Calu3 (cell line): Measurements from ENCODE around the gene TMEM174. TPM values are rescaled to one million over a fixed set of nuclear protein-coding genes. Genes with fewer than 3 reads are reported as not detected.

ENCODE experiments used
- BruUV-seq: library from RNA; stranded (reverse); fragments of 400-500 nt; replicated peaks from 2 replicates; lab custom pipeline; 2021; lab: Mats Ljungman, UMichigan
- CTCF ChIA-PET: fragments of 300-600 bp; sonication (Branson Sonifier 250); formaldehyde crosslinking; loops from one replicate; lab custom pipeline; 2022; ENCODE audit warnings: antibody characterized with exemption; lab: Charles Lee
- DNase-seq: peaks from one replicate; pipeline ENCODE4 v3.0.0; 2022
- H3K27ac Mint-ChIP-seq: one replicate; pipeline ENCODE4 v1.8.0; 2022; ENCODE audit warnings: mixed read lengths; ENCODE audit not compliant: unreplicated experiment
- H3K27me3 Mint-ChIP-seq: one replicate; pipeline ENCODE4 v1.8.0; 2022; ENCODE audit warnings: mixed read lengths; ENCODE audit not compliant: unreplicated experiment
- H3K36me3 Mint-ChIP-seq: one replicate; pipeline ENCODE4 v1.8.0; 2022; ENCODE audit warnings: mild to moderate bottlenecking, moderate library complexity, mixed read lengths; ENCODE audit not compliant: insufficient read depth, unreplicated experiment
- H3K4me1 Mint-ChIP-seq: one replicate; pipeline ENCODE4 v1.8.0; 2022; ENCODE audit warnings: mild to moderate bottlenecking, low read depth, mixed read lengths; ENCODE audit not compliant: unreplicated experiment
- H3K4me3 Mint-ChIP-seq: one replicate; pipeline ENCODE4 v1.8.0; 2022; ENCODE audit warnings: mild to moderate bottlenecking, low read depth, moderate library complexity, mixed read lengths; ENCODE audit not compliant: unreplicated experiment
- H3K9me3 Mint-ChIP-seq: one replicate; pipeline ENCODE4 v1.8.0; 2022; ENCODE audit warnings: low read depth, mixed read lengths; ENCODE audit not compliant: unreplicated experiment
- intact Hi-C: fragments of 100-400 bp; cut with micrococcal nuclease; formaldehyde crosslinking; loops from one replicate; pipeline ENCODE4 v1.10.0; 2022; ENCODE audit not compliant: unreplicated experiment
- total RNA-seq: library from RNA; stranded (reverse); gene quantifications from 2 replicates; pipeline ENCODE4 v1.2.3, GENCODE V29; 2022
- TF ChIP-seq, protein P1 (sequence below): fragments of 200-600 bp; IDR thresholded peaks from one replicate; pipeline ENCODE4 v1.8.0; 2022; ENCODE audit warnings: antibody characterized with exemption; ENCODE audit not compliant: unreplicated experiment

Gene TMEM174
- total RNA-seq, 1 experiment from 2014 or later, result not detected

DNA sequence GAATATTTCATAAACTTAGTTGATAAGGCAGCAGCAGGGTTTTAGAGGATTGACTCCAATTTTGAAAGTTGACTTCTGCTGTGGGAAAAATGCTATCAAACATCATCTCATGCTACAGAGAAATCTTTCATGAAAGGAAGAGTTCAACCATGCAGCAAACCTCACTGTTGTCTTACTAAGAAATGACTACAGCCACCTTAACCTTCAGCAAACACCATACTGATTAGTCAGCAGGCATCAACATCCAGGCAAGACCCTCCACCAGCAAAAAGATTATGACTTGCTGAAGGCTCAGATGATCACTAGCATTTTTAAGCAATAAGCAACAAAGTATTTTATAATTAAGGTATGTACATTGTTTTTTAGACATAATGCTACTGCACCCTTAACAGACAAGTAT is 7.6 kb downstream of the TMEM174 start:
- H3K4me3 Mint-ChIP-seq, result no peak overlapping the region
- no peak overlapping the region for H3K27ac Mint-ChIP-seq
- no peak for DNase-seq
- no TSS peak for BruUV-seq
- peaks cover 14% of the 10 kb centered on the region for H3K4me1 Mint-ChIP-seq
- peaks cover 11% of the 10 kb centered on the region for H3K27me3 Mint-ChIP-seq
- H3K36me3 Mint-ChIP-seq, result no peaks in the 10 kb centered on the region
- intact Hi-C loops, result no loop called here
- CTCF ChIA-PET, result no interaction called here
- H3K9me3 Mint-ChIP-seq, result peaks cover 4% of the 10 kb centered on the region
- TF ChIP-seq, protein P1, sequence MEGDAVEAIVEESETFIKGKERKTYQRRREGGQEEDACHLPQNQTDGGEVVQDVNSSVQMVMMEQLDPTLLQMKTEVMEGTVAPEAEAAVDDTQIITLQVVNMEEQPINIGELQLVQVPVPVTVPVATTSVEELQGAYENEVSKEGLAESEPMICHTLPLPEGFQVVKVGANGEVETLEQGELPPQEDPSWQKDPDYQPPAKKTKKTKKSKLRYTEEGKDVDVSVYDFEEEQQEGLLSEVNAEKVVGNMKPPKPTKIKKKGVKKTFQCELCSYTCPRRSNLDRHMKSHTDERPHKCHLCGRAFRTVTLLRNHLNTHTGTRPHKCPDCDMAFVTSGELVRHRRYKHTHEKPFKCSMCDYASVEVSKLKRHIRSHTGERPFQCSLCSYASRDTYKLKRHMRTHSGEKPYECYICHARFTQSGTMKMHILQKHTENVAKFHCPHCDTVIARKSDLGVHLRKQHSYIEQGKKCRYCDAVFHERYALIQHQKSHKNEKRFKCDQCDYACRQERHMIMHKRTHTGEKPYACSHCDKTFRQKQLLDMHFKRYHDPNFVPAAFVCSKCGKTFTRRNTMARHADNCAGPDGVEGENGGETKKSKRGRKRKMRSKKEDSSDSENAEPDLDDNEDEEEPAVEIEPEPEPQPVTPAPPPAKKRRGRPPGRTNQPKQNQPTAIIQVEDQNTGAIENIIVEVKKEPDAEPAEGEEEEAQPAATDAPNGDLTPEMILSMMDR, result no peak

DNA sequence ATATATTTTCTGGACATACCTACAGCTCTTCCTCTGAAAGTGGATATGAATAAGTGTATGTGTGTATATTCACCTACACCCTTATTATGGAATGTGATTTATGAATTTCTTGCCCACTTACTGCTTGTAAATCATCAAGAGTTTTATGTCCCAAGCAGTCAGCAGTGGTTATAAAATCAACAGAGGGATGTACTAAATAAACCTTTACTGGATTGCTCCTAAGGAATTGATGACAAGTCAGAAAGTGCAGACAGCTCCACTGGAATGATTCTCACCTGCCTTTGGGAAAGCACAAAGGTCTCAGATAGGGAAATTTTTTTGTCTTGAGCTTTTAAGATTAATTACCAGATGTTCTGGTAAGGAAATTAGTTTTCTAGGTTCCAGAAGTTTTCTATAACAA is 9.3 kb downstream of the TMEM174 start:
- no peak overlapping the region for H3K4me3 Mint-ChIP-seq
- CTCF ChIA-PET, result no interaction called here
- no peaks in the 10 kb centered on the region for H3K36me3 Mint-ChIP-seq
- H3K9me3 Mint-ChIP-seq, result peaks cover 4% of the 10 kb centered on the region
- no TSS peak for BruUV-seq
- peaks cover 14% of the 10 kb centered on the region for H3K4me1 Mint-ChIP-seq
- no peak overlapping the region for H3K27ac Mint-ChIP-seq
- no peaks in the 10 kb centered on the region for H3K27me3 Mint-ChIP-seq
- intact Hi-C loops, result no loop called here
- no peak for DNase-seq
- TF ChIP-seq, protein P1, result no peak

DNA sequence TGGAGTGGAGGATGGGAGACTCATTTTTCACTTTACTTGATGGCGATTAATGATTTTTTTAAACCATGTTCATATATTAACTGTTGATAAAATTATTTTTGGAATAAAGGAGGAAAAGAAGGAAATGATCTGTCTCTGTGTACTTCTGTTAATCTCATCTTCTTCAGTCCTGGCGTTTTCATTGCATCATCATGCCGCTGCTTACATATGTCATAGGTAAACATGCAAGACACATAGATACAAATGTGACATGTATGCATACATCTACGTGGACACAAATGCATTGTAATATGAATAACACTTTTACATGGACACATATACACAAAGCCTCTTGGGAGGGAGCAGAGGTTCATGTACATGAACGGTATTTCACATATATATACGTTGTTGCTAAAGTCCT is 10.0 kb downstream of the TMEM174 start:
- intact Hi-C loops, result no loop called here
- Mint-ChIP-seq H3K27me3 (no peaks in the 10 kb centered on the region), H3K27ac (peak overlapping the region; percentile 58), H3K4me1 (peaks cover 14% of the 10 kb centered on the region), H3K4me3 (peak overlapping the region; percentile 59), H3K36me3 (no peaks in the 10 kb centered on the region), H3K9me3 (peaks cover 4% of the 10 kb centered on the region)
- DNase-seq, result no peak
- TF ChIP-seq, protein P1, result no peak
- no TSS peak for BruUV-seq
- CTCF ChIA-PET, result no interaction called here

DNA sequence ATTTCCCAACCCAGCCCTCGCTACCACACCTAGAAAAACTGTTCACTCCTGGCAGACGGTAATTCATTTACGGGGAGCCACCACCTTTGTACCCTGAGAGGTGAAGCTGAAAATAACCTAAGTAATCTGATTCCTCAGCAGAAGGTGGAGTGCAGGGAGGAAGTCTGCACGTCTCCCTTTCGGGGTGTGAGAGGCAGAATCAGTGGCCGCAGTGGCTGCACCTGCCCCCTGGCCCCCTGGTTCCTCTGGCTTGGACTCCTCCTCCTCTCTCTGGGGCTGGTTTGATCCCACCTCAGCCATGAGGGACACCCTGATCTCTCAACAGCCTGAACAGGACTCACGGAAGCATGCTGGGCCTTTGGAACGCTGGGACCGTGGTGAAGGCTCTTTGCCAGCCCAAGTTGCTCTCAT is 10.5 kb downstream of the TMEM174 start:
- Mint-ChIP-seq H3K9me3 (peaks cover 4% of the 10 kb centered on the region), H3K4me3 (peak overlapping the region; percentile 59), H3K4me1 (peaks cover 14% of the 10 kb centered on the region), H3K27me3 (no peaks in the 10 kb centered on the region), H3K27ac (peak overlapping the region; percentile 58), H3K36me3 (no peaks in the 10 kb centered on the region)
- intact Hi-C loops, result no loop called here
- DNase-seq, result peak; percentile 53
- no TSS peak for BruUV-seq
- CTCF ChIA-PET, result no interaction called here
- TF ChIP-seq, protein P1, result no peak
